ENCODE results near the gene NT5C1A.

- no peak for TF ChIP-seq CTCF (IDR thresholded peaks at IDR 0.05)
- no peak for TF ChIP-seq POLR2A (IDR thresholded peaks at IDR 0.05)
Observed at GRCh38 chr1:39632323-39632681, 39.6 kb downstream of the NT5C1A start.

All from breast epithelium (tissue), 3 donors.